SK-N-SH treated with all-trans-retinoic acid at 6 μM for 48 hours (cell line): ENCODE measurements around the gene NPRL2.

Experiments used
- ARNTL ChIP-seq: fragments of 450-650 bp; formaldehyde crosslinking; IDR thresholded peaks from 2 replicates; pipeline ENCODE4 v1.5.0; 2020; ENCODE audit warnings: low read depth, mild to moderate bottlenecking, moderate library complexity, borderline replicate concordance
- CREB5 ChIP-seq: fragments of 250-450 bp; sonication (Bioruptor Pico); IDR thresholded peaks from 2 replicates; pipeline ENCODE4 v1.5.1; 2020; ENCODE audit warnings: low read depth, mild to moderate bottlenecking, moderate library complexity
- CSRNP3 ChIP-seq: fragments of 250-450 bp; sonication (Bioruptor Pico); IDR thresholded peaks from 2 replicates; pipeline ENCODE4 v1.5.1; 2021; ENCODE audit warnings: mild to moderate bottlenecking, moderate library complexity
- ISL1 ChIP-seq: fragments of 250-450 bp; sonication (Bioruptor Pico); IDR thresholded peaks from 2 replicates; pipeline ENCODE4 v2.1.2; 2022; ENCODE audit warnings: mild to moderate bottlenecking, moderate library complexity
- PATZ1 ChIP-seq: fragments of 250-450 bp; sonication (Bioruptor Pico); IDR thresholded peaks from 2 replicates; pipeline ENCODE4 v1.8.0; 2020; ENCODE audit warnings: mild to moderate bottlenecking, moderate library complexity, borderline replicate concordance
- POU6F1 ChIP-seq: fragments of 250-450 bp; sonication (Bioruptor Pico); IDR thresholded peaks from 2 replicates; pipeline ENCODE4 v1.8.0; 2021; ENCODE audit warnings: low read depth, mild to moderate bottlenecking, moderate library complexity, borderline replicate concordance
- ZC3H10 ChIP-seq: fragments of 250-450 bp; sonication (Bioruptor Pico); IDR thresholded peaks from 2 replicates; pipeline ENCODE4 v1.5.1; 2021; ENCODE audit warnings: mild to moderate bottlenecking, moderate library complexity
- ZFP30 ChIP-seq: fragments of 450-650 bp; formaldehyde crosslinking; IDR thresholded peaks from 2 replicates; pipeline ENCODE4 v1.5.0; 2022; ENCODE audit warnings: mild to moderate bottlenecking, moderate library complexity
- ZNF70 ChIP-seq: fragments of 450-650 bp; formaldehyde crosslinking; IDR thresholded peaks from 2 replicates; pipeline ENCODE4 v1.5.0; 2020; ENCODE audit warnings: mild to moderate bottlenecking, moderate library complexity

- TF ChIP-seq ISL1 (CRISPR knock-in tag) (no peak), PATZ1 (no peak), ZNF70 (CRISPR knock-in tag) (no peak), ZC3H10 (CRISPR knock-in tag) (no peak), POU6F1 (CRISPR knock-in tag) (no peak), CSRNP3 (CRISPR knock-in tag) (no peak), ZFP30 (no peak), ARNTL (CRISPR knock-in tag) (no peak), CREB5 (no peak)
Observed at GRCh38 chr3:50323092-50323600, 27.4 kb downstream of the NPRL2 start.
